Natural killer cell treated with Interleukin-12 subunit alpha and Interleukin-12 subunit beta and Interleukin-15 and Interleukin-18, amount 100 ng/mL, for 72 hours (primary cell): Measurements from ENCODE around the gene PER2. TPM values are rescaled to one million over a fixed set of nuclear protein-coding genes. Genes with fewer than 3 reads are reported as not detected.

Experiments
- ATAC-seq, 2 donors: fragments of 150-1000 bp; cut with Tn5 transposase in 1 of 2; sonication (Bioruptor Pico), chemical (Tn5 transposase) in 1 of 2; 2 replicates each; pipeline ENCODE4 v1.10.0; 2021
- DNase-seq: peaks from one replicate; pipeline ENCODE4 v3.0.0; 2022; ENCODE audit warnings: low spot score
- H3K27ac Mint-ChIP-seq, 2 donors: 1 replicate in 1 of 2; 2 replicates in 1 of 2; pipeline ENCODE4 v1.8.0; 2022; ENCODE audit warnings: mixed read lengths in 2 of 2, mild to moderate bottlenecking in 1 of 2, moderate library complexity in 1 of 2
- H3K27me3 Mint-ChIP-seq, 2 donors: 1 replicate in 1 of 2; 2 replicates in 1 of 2; pipeline ENCODE4 v1.8.0; 2022; ENCODE audit warnings: mixed read lengths in 2 of 2
- H3K36me3 Mint-ChIP-seq: one replicate; pipeline ENCODE4 v1.8.0; 2022; ENCODE audit warnings: mixed read lengths
- H3K4me1 Mint-ChIP-seq, 2 donors: 1 replicate in 1 of 2; 2 replicates in 1 of 2; pipeline ENCODE4 v1.8.0; 2022; ENCODE audit warnings: low read depth in 2 of 2, mixed read lengths in 2 of 2, mild to moderate bottlenecking in 1 of 2
- H3K4me3 Mint-ChIP-seq: one replicate; pipeline ENCODE4 v1.8.0; 2022; ENCODE audit warnings: mixed read lengths
- H3K9me3 Mint-ChIP-seq: 2 replicates; pipeline ENCODE4 v1.8.0; 2022; ENCODE audit warnings: mixed read lengths
- total RNA-seq, 2 donors: library from RNA; stranded (reverse); gene quantifications; one replicate each; pipeline ENCODE4 v1.2.3, GENCODE V29; 2022

The PER2 gene
- total RNA-seq, 2 donors from 2014 or later = 13.8 to 18.4 TPM

DNA sequence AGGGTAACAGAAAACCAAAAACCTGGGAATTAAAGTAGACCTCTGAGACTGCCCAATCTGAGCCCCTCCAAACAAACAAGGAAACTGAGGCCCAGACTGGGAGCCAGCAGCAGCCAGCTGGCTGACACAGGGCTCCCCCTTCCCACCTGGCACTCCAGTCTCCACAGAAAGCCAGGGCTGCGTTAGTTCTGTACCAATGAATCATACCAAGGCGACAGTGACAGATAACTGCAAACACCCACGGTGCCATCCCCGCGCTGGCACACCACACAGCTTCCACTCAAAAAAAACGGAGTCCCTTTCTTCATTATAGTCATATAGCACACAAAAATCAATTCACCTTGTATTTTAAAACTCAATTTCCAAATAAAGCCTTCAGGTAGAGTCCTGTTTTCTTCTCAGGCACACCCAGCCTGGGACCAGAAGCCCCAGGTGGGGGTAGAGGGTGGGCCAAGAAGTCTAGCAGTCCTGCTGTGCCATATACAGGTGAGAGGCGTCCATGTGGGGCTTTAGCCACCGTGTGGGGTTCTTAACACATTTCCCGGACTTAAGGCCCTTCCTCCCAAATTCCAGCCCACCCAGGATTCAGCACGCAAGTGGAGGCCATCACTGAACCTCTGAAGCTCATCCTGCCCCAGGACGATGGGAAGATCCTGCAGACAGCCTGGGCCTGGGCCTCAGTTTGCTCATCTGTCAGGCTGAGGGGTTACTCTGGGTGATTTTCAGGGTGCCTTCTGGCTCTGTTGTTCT lies 1.2 kb downstream of the PER2 start:
- Mint-ChIP-seq H3K36me3 (no peaks in the 10 kb centered on the region), H3K27ac (peak overlapping the region; percentile 6 to 38), H3K9me3 (no peaks in the 10 kb centered on the region), H3K4me3 (peak overlapping the region; percentile 93), H3K27me3 (no peaks in the 10 kb centered on the region), H3K4me1 (peaks cover 37 to 44% of the 10 kb centered on the region in 2 donors)
- DNase-seq (peak; percentile 53), ATAC-seq (no peak)

DNA sequence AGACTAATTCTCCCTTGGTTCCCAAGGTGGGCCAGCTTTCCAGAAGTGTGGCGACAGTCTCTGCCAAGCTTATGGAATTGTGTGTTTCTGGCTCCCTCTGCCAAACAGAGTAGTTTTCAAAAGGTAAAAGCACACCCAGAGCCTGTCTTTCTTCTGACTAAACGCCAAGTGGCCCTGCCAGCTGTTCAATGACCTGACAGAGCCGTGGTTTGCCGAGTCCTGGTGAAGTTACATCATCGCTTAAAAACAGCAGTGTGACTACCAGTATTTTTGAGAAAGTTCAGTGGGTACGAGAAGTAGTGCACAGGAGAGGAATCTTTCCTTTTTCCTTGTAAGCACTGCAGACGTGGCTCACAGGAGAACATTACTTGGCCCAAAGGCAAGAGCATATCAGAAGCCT lies 1.9 kb downstream of the PER2 start:
- H3K36me3 Mint-ChIP-seq = no peaks in the 10 kb centered on the region
- ATAC-seq = no peak
- H3K9me3 Mint-ChIP-seq = no peaks in the 10 kb centered on the region
- H3K27ac Mint-ChIP-seq = peak overlapping the region; percentile 6 to 38
- H3K4me3 Mint-ChIP-seq = peak overlapping the region; percentile 93
- H3K27me3 Mint-ChIP-seq = no peaks in the 10 kb centered on the region
- no peak for DNase-seq
- H3K4me1 Mint-ChIP-seq = peaks cover 37 to 45% of the 10 kb centered on the region in 2 donors

DNA sequence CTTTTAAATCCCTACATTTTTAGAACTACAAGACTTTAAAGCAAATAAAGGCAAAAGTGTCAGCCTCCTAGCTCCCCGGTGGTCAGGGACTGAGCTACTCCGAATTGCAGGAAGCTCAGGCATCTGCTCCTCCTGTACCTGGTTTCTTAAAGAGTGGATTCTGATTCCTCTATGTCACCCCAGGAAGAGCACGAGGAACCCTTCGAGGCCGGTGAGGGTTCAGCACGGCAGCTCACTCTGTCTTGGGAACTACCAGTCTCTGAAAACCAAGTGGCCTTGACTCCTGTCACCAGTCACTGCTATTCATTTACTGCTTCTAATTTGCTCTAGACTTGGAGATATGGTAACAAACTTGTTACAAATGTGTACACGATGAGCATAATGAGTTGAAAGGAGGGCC lies 2.3 kb downstream of the PER2 start:
- peak; percentile 41 for DNase-seq
- Mint-ChIP-seq H3K9me3 (no peaks in the 10 kb centered on the region), H3K4me1 (peaks cover 37 to 45% of the 10 kb centered on the region in 2 donors), H3K36me3 (no peaks in the 10 kb centered on the region), H3K4me3 (no peak overlapping the region), H3K27me3 (no peaks in the 10 kb centered on the region), H3K27ac (no peak overlapping the region)
- no peak for ATAC-seq

DNA sequence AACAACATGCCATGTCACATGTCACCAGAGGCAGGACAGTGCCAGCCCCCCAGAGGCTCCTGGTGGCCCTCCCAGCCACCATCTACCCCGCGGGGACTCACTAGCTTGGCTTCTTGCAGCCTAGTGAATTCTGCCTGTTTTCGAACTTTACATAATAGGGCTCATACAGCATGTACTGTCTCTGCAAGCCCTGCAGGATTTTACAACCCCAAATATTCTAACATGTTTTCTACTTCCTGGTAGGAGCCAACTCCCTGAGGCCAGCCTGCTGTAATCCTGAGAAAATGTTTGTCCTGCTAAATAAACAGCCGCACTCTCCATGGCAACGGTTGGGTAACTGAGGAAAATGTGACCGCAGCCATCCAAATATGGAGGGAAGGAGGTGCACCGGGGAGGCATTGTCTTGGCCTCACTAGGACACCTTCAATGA lies 2.7 kb downstream of the PER2 start:
- ATAC-seq (no peak), DNase-seq (no peak)
- Mint-ChIP-seq H3K36me3 (no peaks in the 10 kb centered on the region), H3K4me3 (no peak overlapping the region), H3K4me1 (peaks cover 37 to 45% of the 10 kb centered on the region in 2 donors), H3K27me3 (no peaks in the 10 kb centered on the region), H3K27ac (no peak overlapping the region), H3K9me3 (no peaks in the 10 kb centered on the region)

DNA sequence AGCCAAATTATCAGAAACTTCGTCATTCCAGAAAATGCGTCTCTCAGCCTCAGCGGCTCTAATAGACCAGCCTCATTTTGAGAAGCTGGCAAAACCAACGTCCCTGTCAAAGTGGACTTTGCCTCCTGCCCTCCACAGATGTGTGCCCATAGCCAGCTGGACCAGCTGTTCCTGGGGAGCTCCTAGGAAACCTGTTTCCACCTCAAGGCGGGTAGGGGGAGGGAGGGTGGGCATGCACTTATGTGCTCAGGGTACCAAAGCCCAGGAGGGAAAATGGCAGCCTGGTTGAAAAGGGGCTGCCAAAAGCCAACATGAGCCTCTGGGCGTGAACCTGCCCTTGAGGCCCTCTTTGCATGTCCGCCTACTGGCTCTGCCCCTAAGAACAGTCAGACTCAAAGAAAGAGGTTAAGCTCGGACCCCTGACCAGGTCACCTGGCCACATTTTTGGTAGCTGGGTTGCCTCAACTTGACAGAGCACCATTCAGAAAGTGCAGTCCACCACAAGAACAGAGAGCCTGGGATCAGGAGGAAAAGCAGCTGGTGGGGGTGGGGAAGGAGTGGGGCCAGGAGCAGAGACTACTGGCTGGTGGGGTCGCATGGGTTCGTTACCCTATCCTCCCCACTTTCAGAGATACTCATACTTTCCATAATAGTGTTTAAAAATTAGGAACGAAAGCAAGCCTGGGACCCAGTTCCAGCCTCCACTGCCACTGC lies 3.5 kb downstream of the PER2 start:
- H3K9me3 Mint-ChIP-seq = no peaks in the 10 kb centered on the region
- H3K36me3 Mint-ChIP-seq = no peaks in the 10 kb centered on the region
- DNase-seq (no peak), ATAC-seq (no peak)
- H3K4me1 Mint-ChIP-seq = peaks cover 35 to 44% of the 10 kb centered on the region in 2 donors
- no peaks in the 10 kb centered on the region for H3K27me3 Mint-ChIP-seq
- no peak overlapping the region for H3K4me3 Mint-ChIP-seq
- H3K27ac Mint-ChIP-seq = no peak overlapping the region

DNA sequence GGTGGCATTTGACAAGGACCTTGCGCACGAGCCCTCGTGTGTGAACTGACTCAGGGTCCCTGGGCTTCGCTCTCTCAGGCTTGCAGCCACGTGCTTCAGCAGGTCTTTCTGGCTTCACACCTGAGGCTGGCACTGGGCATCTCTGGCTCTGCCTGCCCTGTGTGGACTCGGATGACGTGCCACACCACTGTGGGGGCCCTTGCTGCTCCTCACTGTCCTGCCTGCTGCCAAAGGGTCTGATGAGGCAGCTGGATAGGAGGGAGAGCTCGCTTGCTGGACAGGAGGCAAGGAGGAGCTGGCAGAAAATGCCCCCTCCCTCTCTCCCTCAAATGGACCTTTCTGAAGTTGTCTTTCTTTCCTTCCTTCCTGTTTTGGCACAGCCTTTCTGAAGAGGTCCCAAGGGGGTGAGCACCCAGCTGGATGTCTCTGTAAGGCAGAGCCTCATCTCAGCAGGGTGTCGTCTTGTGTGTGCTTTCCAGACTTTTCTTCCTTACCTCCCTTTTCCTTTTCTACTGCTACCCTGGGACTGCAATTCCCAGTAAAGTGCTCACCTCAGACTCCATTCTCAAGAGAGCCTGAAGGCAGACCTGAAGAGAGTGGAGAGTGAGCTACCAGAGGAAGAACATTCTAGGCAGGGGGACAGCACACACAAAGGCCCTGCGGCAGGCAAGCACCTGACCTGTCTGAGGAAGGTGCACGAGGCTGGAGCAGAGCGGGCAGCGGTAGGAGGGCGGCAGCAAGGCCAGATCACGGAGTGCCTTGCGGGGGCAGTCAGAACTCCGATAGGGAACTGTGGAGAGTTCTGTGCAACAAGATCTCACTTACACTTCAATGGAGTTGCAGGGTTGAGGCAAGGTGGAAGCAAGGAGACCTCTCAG lies 5.3 kb downstream of the PER2 start:
- peak overlapping the region in 1 of 2 donors; percentile 28 for H3K27ac Mint-ChIP-seq
- H3K36me3 Mint-ChIP-seq = no peaks in the 10 kb centered on the region
- H3K4me1 Mint-ChIP-seq = peaks cover 26 to 37% of the 10 kb centered on the region in 2 donors
- no peaks in the 10 kb centered on the region for H3K9me3 Mint-ChIP-seq
- ATAC-seq = no peak
- H3K27me3 Mint-ChIP-seq = no peaks in the 10 kb centered on the region
- H3K4me3 Mint-ChIP-seq = no peak overlapping the region
- peak; percentile 25 for DNase-seq

DNA sequence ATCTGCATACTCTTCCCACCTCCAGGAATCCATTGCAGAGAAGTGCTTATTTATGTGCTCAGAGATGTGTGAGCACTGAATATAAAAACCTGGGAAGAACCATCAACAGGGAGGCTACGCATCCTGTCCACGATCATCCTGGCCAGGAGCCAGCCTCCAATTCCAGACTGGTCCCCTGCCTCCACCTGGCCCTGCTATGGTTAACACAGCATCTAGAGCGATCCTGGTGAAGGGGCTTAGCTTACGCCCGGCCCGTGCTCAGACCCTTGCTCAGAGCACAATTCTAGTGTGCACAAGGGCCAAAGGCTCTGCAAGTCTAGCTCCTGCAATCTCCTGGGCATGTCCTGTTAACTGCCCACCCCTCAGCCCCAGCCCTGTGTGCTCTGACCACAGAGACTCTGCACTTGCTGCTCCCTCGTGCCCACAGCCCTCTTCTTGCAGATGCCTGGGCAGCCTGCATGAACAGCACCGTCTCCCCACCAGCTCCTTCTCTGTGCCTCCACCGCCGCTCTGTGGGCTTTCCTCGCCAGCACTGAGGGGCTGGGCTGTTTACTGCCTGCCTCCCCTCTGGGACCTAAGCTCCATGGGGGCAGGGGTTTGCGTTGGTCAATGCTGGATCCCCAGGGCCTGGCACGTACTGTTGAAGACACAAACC lies 6.5 kb downstream of the PER2 start:
- Mint-ChIP-seq H3K9me3 (no peaks in the 10 kb centered on the region), H3K27me3 (no peaks in the 10 kb centered on the region), H3K4me3 (no peak overlapping the region), H3K36me3 (no peaks in the 10 kb centered on the region), H3K4me1 (peaks cover 17 to 29% of the 10 kb centered on the region in 2 donors), H3K27ac (no peak overlapping the region)
- no peak for DNase-seq
- peak in 1 of 2 donors; percentile 22 for ATAC-seq

DNA sequence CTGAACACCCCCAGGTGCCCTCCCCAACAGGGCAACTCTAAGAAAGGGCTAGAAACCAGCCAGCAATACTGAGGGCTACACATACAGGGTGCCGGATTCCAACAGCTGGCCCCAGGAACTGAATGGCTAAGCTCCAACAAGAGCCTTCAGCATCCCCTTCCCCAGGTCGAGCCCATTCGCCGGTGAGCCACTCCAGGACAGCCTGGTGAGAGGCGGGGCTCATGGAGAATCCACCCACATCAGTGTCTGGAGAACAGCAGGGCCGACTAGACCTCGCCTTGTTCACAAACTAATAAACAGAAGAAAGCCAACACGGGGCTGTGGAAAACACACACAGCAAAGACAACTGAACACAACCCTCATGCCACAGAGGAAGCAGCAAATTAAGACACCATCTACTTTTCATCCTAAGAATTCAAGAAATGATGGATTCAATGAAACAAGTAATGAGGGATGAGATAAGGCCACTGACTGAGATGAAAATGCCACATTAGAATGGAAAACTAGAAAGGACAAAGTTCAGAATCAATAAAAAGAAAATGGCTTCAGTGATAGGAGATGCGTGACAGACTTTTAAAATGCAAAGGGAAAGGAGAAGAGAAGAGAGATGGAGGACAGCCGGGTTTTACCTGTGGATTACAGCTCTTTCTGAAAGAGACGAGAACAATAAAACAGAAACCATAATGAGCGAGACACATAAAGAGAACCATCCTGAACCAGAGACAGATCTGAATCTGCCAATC lies 8.2 kb downstream of the PER2 start:
- H3K27me3 Mint-ChIP-seq = no peaks in the 10 kb centered on the region
- H3K4me3 Mint-ChIP-seq = no peak overlapping the region
- DNase-seq = no peak
- ATAC-seq = no peak
- no peak overlapping the region for H3K27ac Mint-ChIP-seq
- H3K4me1 Mint-ChIP-seq = peaks cover 11 to 28% of the 10 kb centered on the region in 2 donors
- no peaks in the 10 kb centered on the region for H3K9me3 Mint-ChIP-seq
- H3K36me3 Mint-ChIP-seq = no peaks in the 10 kb centered on the region

DNA sequence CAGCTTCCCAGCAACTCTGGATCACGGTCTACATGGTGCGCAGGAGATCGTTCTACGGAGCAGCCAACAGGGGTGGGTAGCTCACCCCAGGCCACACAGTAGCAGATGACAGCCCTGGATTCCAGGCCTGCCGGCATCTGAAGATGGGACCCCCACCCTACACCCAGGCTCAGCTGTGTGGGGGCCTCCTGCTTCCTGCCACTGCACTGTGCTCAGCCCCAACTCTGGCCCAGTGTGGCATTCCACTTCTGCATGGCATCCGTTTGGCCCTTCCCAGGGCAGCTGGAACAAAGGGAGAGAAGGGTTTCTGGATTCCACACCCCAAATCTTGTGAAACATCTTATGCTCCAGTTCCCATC lies 9.1 kb downstream of the PER2 start:
- H3K27me3 Mint-ChIP-seq = no peaks in the 10 kb centered on the region
- ATAC-seq = no peak
- H3K9me3 Mint-ChIP-seq = no peaks in the 10 kb centered on the region
- no peak overlapping the region for H3K27ac Mint-ChIP-seq
- H3K4me3 Mint-ChIP-seq = no peak overlapping the region
- peaks cover 11 to 26% of the 10 kb centered on the region in 2 donors for H3K4me1 Mint-ChIP-seq
- H3K36me3 Mint-ChIP-seq = no peaks in the 10 kb centered on the region
- no peak for DNase-seq

DNA sequence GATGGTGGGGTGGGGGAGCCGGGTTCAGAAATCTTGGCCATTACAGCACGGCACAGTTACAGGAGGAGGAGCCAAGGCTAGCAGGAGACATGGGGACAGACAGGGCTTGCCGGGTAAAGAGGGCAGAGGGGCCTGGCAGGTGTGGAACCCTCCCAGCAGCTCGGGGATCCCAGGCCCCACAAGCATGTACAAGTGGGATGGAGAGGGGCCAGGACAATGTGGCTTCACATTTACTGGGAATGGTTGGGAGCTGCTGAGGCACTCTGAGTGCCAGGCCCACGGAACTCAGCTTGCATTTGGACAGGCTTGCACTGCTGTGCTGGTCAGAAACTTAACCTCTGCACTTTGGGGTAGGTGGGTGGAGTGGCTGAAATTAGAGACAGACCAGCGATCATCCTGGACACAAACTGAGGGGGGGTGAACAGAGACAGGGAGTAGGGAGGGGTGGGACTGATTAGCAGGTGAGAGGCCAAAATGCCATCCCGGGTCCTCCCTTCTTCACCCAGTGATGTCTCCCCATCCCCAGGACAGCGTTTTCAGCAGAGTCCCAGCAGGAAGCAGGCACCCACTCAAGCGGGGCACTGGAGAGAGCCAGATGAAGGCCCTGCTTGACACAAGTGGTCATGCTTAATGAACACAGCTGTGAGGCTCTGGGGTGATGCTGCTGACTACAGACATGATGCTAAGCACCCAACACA lies 9.6 kb downstream of the PER2 start:
- H3K4me1 Mint-ChIP-seq = peaks cover 11 to 24% of the 10 kb centered on the region in 2 donors
- DNase-seq (no peak), ATAC-seq (no peak)
- H3K9me3 Mint-ChIP-seq = no peaks in the 10 kb centered on the region
- no peak overlapping the region for H3K4me3 Mint-ChIP-seq
- peak overlapping the region in 1 of 2 donors; percentile 53 for H3K27ac Mint-ChIP-seq
- no peaks in the 10 kb centered on the region for H3K27me3 Mint-ChIP-seq
- H3K36me3 Mint-ChIP-seq = no peaks in the 10 kb centered on the region

DNA sequence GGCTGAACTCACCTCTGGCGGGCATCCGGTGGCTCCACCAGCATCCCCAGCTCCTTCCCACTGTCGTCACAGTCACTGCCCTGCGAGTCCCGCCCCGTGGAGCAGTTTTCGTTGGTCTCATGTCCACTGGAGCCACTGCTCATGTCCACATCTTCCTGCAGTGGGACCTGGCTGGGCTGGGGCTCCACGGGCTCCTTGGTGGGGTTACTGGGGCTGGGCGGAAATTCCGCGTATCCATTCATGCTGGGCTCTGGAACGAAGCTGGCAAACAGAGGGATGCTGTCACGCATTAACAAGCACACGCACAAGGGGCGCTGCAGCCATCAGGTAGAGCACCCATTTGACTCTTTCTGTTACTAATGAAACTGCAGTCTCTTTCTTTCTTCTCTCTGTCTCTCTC lies 10.7 kb downstream of the PER2 start:
- Mint-ChIP-seq H3K4me1 (peaks cover 11 to 18% of the 10 kb centered on the region in 2 donors), H3K36me3 (peaks cover 4% of the 10 kb centered on the region), H3K9me3 (no peaks in the 10 kb centered on the region), H3K4me3 (no peak overlapping the region), H3K27ac (no peak overlapping the region), H3K27me3 (no peaks in the 10 kb centered on the region)
- DNase-seq = no peak
- ATAC-seq = no peak

DNA sequence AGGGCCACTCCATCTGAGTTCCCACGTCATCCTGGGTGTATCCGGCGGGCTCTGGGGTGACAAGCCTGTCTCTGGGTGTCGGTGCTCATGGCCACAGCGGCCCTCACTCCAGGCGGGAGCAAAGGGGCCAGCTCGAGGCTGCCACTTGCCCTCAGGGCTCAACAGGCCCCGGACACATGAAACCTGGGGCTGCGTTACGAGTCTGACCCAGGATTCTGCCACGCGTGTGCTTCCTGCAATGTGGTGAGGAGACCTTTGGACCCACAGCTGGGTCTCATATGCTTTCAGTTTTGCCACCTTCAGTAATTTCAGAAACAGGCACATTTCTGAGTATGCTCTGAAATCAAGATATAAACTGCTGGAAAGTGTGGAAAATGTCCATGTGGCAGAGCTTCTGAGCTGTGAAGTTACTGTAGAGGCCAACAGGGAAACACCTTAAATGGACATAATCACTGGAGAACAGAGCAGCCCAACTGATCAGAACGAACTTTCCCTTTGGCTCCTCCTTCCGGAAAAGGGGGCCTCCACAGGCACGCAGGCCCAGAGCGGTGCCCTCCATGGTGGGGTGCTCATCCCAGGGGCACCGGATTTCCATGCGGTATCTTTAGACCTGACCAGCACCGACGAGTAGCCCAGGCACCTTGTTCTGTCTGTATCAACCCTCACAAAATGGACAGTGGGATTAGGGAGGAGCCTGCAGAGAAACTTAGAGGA lies 14.1 kb downstream of the PER2 start:
- Mint-ChIP-seq H3K27ac (no peak overlapping the region), H3K27me3 (no peaks in the 10 kb centered on the region), H3K9me3 (no peaks in the 10 kb centered on the region), H3K4me1 (peaks cover 0 to 6% of the 10 kb centered on the region in 2 donors), H3K4me3 (no peak overlapping the region), H3K36me3 (peaks cover 10% of the 10 kb centered on the region)
- DNase-seq (peak; percentile 57), ATAC-seq (no peak)
